Activated CD8-positive, alpha-beta T cell treated with anti-CD3 and anti-CD28 coated beads for 36 hours (primary cell): Measurements from ENCODE around the gene CSF3. TPM values are rescaled to one million over a fixed set of nuclear protein-coding genes. Genes with fewer than 3 reads are reported as not detected.

ENCODE experiments used
- ATAC-seq: fragments of 200-7000 bp; cut with Tn5 transposase; one replicate; pipeline ENCODE4 v1.10.0; 2021; ENCODE audit warnings: mild to moderate bottlenecking, moderate library complexity
- CTCF ChIA-PET: fragments of 350-600 bp; sonication (Branson Sonifier 250); formaldehyde crosslinking; loops from one replicate; lab custom pipeline; 2021; ENCODE audit warnings: antibody characterized with exemption; lab: Charles Lee
- POLR2A ChIA-PET: fragments of 350-600 bp; sonication (Branson Sonifier 250); formaldehyde crosslinking; loops from one replicate; lab custom pipeline; 2021; ENCODE audit warnings: antibody characterized with exemption; lab: Charles Lee
- DNase-seq: peaks from one replicate; pipeline ENCODE4 v3.0.0-alpha.2; 2020
- H3K27ac Mint-ChIP-seq: one replicate; pipeline ENCODE4 v1.8.0; 2021; ENCODE audit warnings: mild to moderate bottlenecking, mixed read lengths
- H3K27me3 Mint-ChIP-seq: one replicate; pipeline ENCODE4 v1.8.0; 2021; ENCODE audit warnings: mixed read lengths
- H3K36me3 Mint-ChIP-seq: one replicate; pipeline ENCODE4 v1.8.0; 2021; ENCODE audit warnings: low read depth, mixed read lengths
- H3K4me1 Mint-ChIP-seq: one replicate; pipeline ENCODE4 v1.8.0; 2021; ENCODE audit warnings: low read depth, mixed read lengths
- H3K4me3 Mint-ChIP-seq: one replicate; pipeline ENCODE4 v1.8.0; 2021; ENCODE audit warnings: mild to moderate bottlenecking, moderate library complexity, mixed read lengths
- H3K9me3 Mint-ChIP-seq: one replicate; pipeline ENCODE4 v1.8.0; 2021; ENCODE audit warnings: mixed read lengths
- CTCF ChIP-seq: fragments of 200-600 bp; IDR thresholded peaks from one replicate; pipeline ENCODE4 v1.8.0; 2022; ENCODE audit warnings: antibody characterized with exemption, mild to moderate bottlenecking
- intact Hi-C: fragments of 100-400 bp; cut with micrococcal nuclease; formaldehyde crosslinking; loops from one replicate; pipeline ENCODE4 v1.10.0; 2022
- total RNA-seq, 2 experiments: library from RNA; stranded (reverse); gene quantifications; one replicate each; pipeline ENCODE4 v1.2.3, GENCODE V29; 2021

CSF3 gene
- total RNA-seq, 2 experiments from 2014 or later, result not detected

GRCh38 chr17:40031706-40032105, 16.5 kb downstream of the CSF3 start:
- CTCF ChIA-PET, result no interaction called here
- intact Hi-C loops, result no loop called here

GRCh38 chr17:40032322-40033320, 17.4 kb downstream of the CSF3 start:
- H3K4me1 Mint-ChIP-seq, result no peaks in the 10 kb centered on the region
- H3K4me3 Mint-ChIP-seq, result no peak overlapping the region
- DNase-seq (no peak), ATAC-seq (no peak)
- no peak for TF ChIP-seq CTCF
- POLR2A ChIA-PET, result no interaction called here
- intact Hi-C loops, result no loop called here
- H3K36me3 Mint-ChIP-seq, result peaks cover 25% of the 10 kb centered on the region
- CTCF ChIA-PET, result interaction anchor here (1.1 to 1.3 kb wide), 3 partner anchors 18 to 54 kb away, joined by 3 read pairs; partner anchors contain the start of gene CSF3
- H3K9me3 Mint-ChIP-seq, result no peaks in the 10 kb centered on the region
- H3K27me3 Mint-ChIP-seq, result no peaks in the 10 kb centered on the region
- no peak overlapping the region for H3K27ac Mint-ChIP-seq

More at GRCh38 chr17:40031706-40032105, 16.5 kb downstream of the CSF3 start:
- TF ChIP-seq CTCF, result no peak
- Mint-ChIP-seq H3K4me1 (peaks cover 5% of the 10 kb centered on the region), H3K4me3 (no peak overlapping the region), H3K36me3 (peaks cover 31% of the 10 kb centered on the region), H3K9me3 (no peaks in the 10 kb centered on the region), H3K27ac (no peak overlapping the region), H3K27me3 (no peaks in the 10 kb centered on the region)
- DNase-seq (no peak), ATAC-seq (no peak)
- POLR2A ChIA-PET, result no interaction called here

GRCh38 chr17:40033339-40033738, 18.1 kb downstream of the CSF3 start:
- no peak overlapping the region for H3K27ac Mint-ChIP-seq
- POLR2A ChIA-PET, result no interaction called here
- no peak for ATAC-seq
- H3K4me1 Mint-ChIP-seq, result no peaks in the 10 kb centered on the region
- H3K9me3 Mint-ChIP-seq, result no peaks in the 10 kb centered on the region
- H3K4me3 Mint-ChIP-seq, result no peak overlapping the region
- DNase-seq, result no peak
- CTCF ChIA-PET, result interaction anchor here (1.1 to 6.8 kb wide), 5 partner anchors 7 to 53 kb away, joined by 3 to 57 read pairs (median 3); partner anchors contain the start of gene CSF3
- H3K27me3 Mint-ChIP-seq, result no peaks in the 10 kb centered on the region
- intact Hi-C loops, result no loop called here
- peaks cover 25% of the 10 kb centered on the region for H3K36me3 Mint-ChIP-seq
- no peak for TF ChIP-seq CTCF

- POLR2A ChIA-PET, result no interaction called here
- CTCF ChIA-PET, result interaction anchor here (0.9 to 6.8 kb wide), 13 partner anchors 8 to 154 kb away, joined by 3 to 57 read pairs (median 4); partner anchors contain the start of gene CSF3
- intact Hi-C loops, result no loop called here
Observed at GRCh38 chr17:40034426-40035161, 19.4 kb downstream of the CSF3 start.

More at GRCh38 chr17:40034426-40035161, 19.4 kb downstream of the CSF3 start:
- no peak for ATAC-seq
- TF ChIP-seq CTCF, result no peak
- H3K36me3 Mint-ChIP-seq, result peaks cover 18% of the 10 kb centered on the region
- no peak overlapping the region for H3K4me3 Mint-ChIP-seq
- DNase-seq, result no peak
- H3K27ac Mint-ChIP-seq, result no peak overlapping the region
- H3K4me1 Mint-ChIP-seq, result no peaks in the 10 kb centered on the region
- H3K27me3 Mint-ChIP-seq, result no peaks in the 10 kb centered on the region
- no peaks in the 10 kb centered on the region for H3K9me3 Mint-ChIP-seq
